Measurements from ENCODE around the gene SLC2A4RG.

SLC2A4RG gene

GRCh38 chr20:63765082-63765873, 25.7 kb downstream of the SLC2A4RG start:
- Histone ChIP-seq H3K4me3 (ENCODE audit: severe bottlenecking) (no peak overlapping the region), H3K4me1 (ENCODE audit: insufficient read depth, poor library complexity, severe bottlenecking) (no peaks in the 10 kb centered on the region), H3K9me3 (ENCODE audit: severe bottlenecking) (no peaks in the 10 kb centered on the region), H3K27me3 (ENCODE audit: insufficient read depth, poor library complexity, severe bottlenecking) (no peaks in the 10 kb centered on the region), H3K36me3 (ENCODE audit: low read depth) (no peaks in the 10 kb centered on the region), H3K27ac (ENCODE audit: poor library complexity, severe bottlenecking) (no peak overlapping the region)
- no peak for TF ChIP-seq CTCF (IDR thresholded peaks at IDR 0.05; ENCODE audit: poor library complexity, severe bottlenecking)
- DNase-seq (ENCODE audit: low spot score) (no peak), ATAC-seq (ENCODE audit: low read depth) (no peak)

- H3K27me3 ChIP-seq (ENCODE audit: insufficient read depth, poor library complexity, severe bottlenecking): no peaks in the 10 kb centered on the region
- ATAC-seq (ENCODE audit: low read depth) (no peak), DNase-seq (ENCODE audit: low spot score) (no peak)
- no peaks in the 10 kb centered on the region for H3K36me3 ChIP-seq (ENCODE audit: low read depth)
- no peaks in the 10 kb centered on the region for H3K9me3 ChIP-seq (ENCODE audit: severe bottlenecking)
- no peaks in the 10 kb centered on the region for H3K4me1 ChIP-seq (ENCODE audit: insufficient read depth, poor library complexity, severe bottlenecking)
- TF ChIP-seq CTCF (IDR thresholded peaks at IDR 0.05; ENCODE audit: poor library complexity, severe bottlenecking): no peak
- H3K4me3 ChIP-seq (ENCODE audit: severe bottlenecking): no peak overlapping the region
- no peak overlapping the region for H3K27ac ChIP-seq (ENCODE audit: poor library complexity, severe bottlenecking)
Measured at GRCh38 chr20:63765902-63766301, 26.3 kb downstream of the SLC2A4RG start.

GRCh38 chr20:63766695-63767426, 27.3 kb downstream of the SLC2A4RG start:
- no peaks in the 10 kb centered on the region for H3K9me3 ChIP-seq (ENCODE audit: severe bottlenecking)
- no peaks in the 10 kb centered on the region for H3K27me3 ChIP-seq (ENCODE audit: insufficient read depth, poor library complexity, severe bottlenecking)
- DNase-seq (ENCODE audit: low spot score) (no peak), ATAC-seq (ENCODE audit: low read depth) (no peak)
- no peak overlapping the region for H3K27ac ChIP-seq (ENCODE audit: poor library complexity, severe bottlenecking)
- TF ChIP-seq CTCF (IDR thresholded peaks at IDR 0.05; ENCODE audit: poor library complexity, severe bottlenecking): no peak
- no peaks in the 10 kb centered on the region for H3K36me3 ChIP-seq (ENCODE audit: low read depth)
- H3K4me3 ChIP-seq (ENCODE audit: severe bottlenecking): no peak overlapping the region
- no peaks in the 10 kb centered on the region for H3K4me1 ChIP-seq (ENCODE audit: insufficient read depth, poor library complexity, severe bottlenecking)

- Histone ChIP-seq H3K9me3 (ENCODE audit: severe bottlenecking) (no peaks in the 10 kb centered on the region), H3K4me3 (ENCODE audit: severe bottlenecking) (no peak overlapping the region), H3K27me3 (ENCODE audit: insufficient read depth, poor library complexity, severe bottlenecking) (no peaks in the 10 kb centered on the region), H3K4me1 (ENCODE audit: insufficient read depth, poor library complexity, severe bottlenecking) (no peaks in the 10 kb centered on the region), H3K36me3 (ENCODE audit: low read depth) (no peaks in the 10 kb centered on the region), H3K27ac (ENCODE audit: poor library complexity, severe bottlenecking) (no peak overlapping the region)
- DNase-seq (ENCODE audit: low spot score) (no peak), ATAC-seq (ENCODE audit: low read depth) (peak; percentile 10; the same call in 2 of the 3 replicates)
- TF ChIP-seq CTCF (IDR thresholded peaks at IDR 0.05; ENCODE audit: poor library complexity, severe bottlenecking): no peak
Measured at GRCh38 chr20:63767456-63767855, 27.9 kb downstream of the SLC2A4RG start.

All from RWPE2 (cell line).